Measurements from ENCODE around the gene NOTO.

NOTO gene

GRCh38 chr2:73210019-73210418 is 7.6 kb downstream of the NOTO start:
- ChIA-PET CTCF (interaction anchor here (0.6 kb wide), 1 partner anchor 911 kb away, joined by 3 read pairs; no protein-coding TSS in a partner anchor), POLR2A (interaction anchor here (4.7 kb wide), 1 partner anchor 24 kb away, joined by 38 read pairs; the partner anchor contains the start of genes CCT7 and PRADC1)
- no peak for TF ChIP-seq FOXK2 (IDR thresholded peaks at IDR 0.05)
- TF ChIP-seq ELF4 (IDR thresholded peaks at IDR 0.05), result no peak
- TF ChIP-seq ARNT (IDR thresholded peaks at IDR 0.05), result no peak
- no peak for TF ChIP-seq L3MBTL2 (conservative IDR thresholded peaks at IDR 0.05)
- no peak for TF ChIP-seq BHLHE40 (IDR thresholded peaks at IDR 0.05; ENCODE audit: borderline replicate concordance)
- TF ChIP-seq SP1 (IDR thresholded peaks at IDR 0.05), result no peak
- no peak for TF ChIP-seq FOXA1 (IDR thresholded peaks at IDR 0.05)
- no peak for TF ChIP-seq LEF1 (IDR thresholded peaks at IDR 0.05; ENCODE audit: borderline replicate concordance)
- DNase-seq (ENCODE audit: extremely low spot score), result no peak

GRCh38 chr2:73210696-73211095 is 8.3 kb downstream of the NOTO start:
- DNase-seq (ENCODE audit: extremely low spot score), result no peak
- no peak for TF ChIP-seq SP1 (IDR thresholded peaks at IDR 0.05)
- TF ChIP-seq NFRKB (IDR thresholded peaks at IDR 0.05), result no peak
- no peak for TF ChIP-seq TARDBP (IDR thresholded peaks at IDR 0.05)
- no peak for TF ChIP-seq CTBP1 (IDR thresholded peaks at IDR 0.05; ENCODE audit: borderline replicate concordance)
- no peak for TF ChIP-seq FOXM1 (IDR thresholded peaks at IDR 0.05; ENCODE audit: borderline replicate concordance)
- TF ChIP-seq FOXK2 (IDR thresholded peaks at IDR 0.05), result no peak
- no peak for TF ChIP-seq SUZ12 (IDR thresholded peaks at IDR 0.05)
- no peak for TF ChIP-seq L3MBTL2 (conservative IDR thresholded peaks at IDR 0.05)
- no peak for TF ChIP-seq ELF4 (IDR thresholded peaks at IDR 0.05)
- TF ChIP-seq HDGF (IDR thresholded peaks at IDR 0.05; ENCODE audit: borderline replicate concordance), result no peak
- no peak for TF ChIP-seq FOXA1 (IDR thresholded peaks at IDR 0.05)
- no peak for TF ChIP-seq ARNT (IDR thresholded peaks at IDR 0.05)
- TF ChIP-seq LEF1 (IDR thresholded peaks at IDR 0.05; ENCODE audit: borderline replicate concordance), result no peak
- TF ChIP-seq BHLHE40 (IDR thresholded peaks at IDR 0.05; ENCODE audit: borderline replicate concordance), result no peak
- TF ChIP-seq, protein P1, sequence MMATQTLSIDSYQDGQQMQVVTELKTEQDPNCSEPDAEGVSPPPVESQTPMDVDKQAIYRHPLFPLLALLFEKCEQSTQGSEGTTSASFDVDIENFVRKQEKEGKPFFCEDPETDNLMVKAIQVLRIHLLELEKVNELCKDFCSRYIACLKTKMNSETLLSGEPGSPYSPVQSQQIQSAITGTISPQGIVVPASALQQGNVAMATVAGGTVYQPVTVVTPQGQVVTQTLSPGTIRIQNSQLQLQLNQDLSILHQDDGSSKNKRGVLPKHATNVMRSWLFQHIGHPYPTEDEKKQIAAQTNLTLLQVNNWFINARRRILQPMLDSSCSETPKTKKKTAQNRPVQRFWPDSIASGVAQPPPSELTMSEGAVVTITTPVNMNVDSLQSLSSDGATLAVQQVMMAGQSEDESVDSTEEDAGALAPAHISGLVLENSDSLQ (IDR thresholded peaks at IDR 0.05), result no peak
- TF ChIP-seq ZNF384 (IDR thresholded peaks at IDR 0.05), result no peak
- ChIA-PET POLR2A (interaction anchor here (4.7 kb wide), 1 partner anchor 23 kb away, joined by 38 read pairs; the partner anchor contains the start of genes CCT7 and PRADC1), CTCF (no interaction called here)

GRCh38 chr2:73212098-73212447 is 9.7 kb downstream of the NOTO start:
- ChIA-PET POLR2A (interaction anchor here (1.4 to 4.7 kb wide), 3 partner anchors 16 to 35 kb away, joined by 5 to 38 read pairs (median 7); partner anchors contain the start of genes CCT7 and PRADC1), CTCF (interaction anchor here (0.6 to 2.2 kb wide), 10 partner anchors 11 to 319 kb away, joined by 3 to 13 read pairs (median 4); partner anchors contain the start of gene PRADC1)
- DNase-seq (ENCODE audit: extremely low spot score), result no peak
- TF ChIP-seq SP1 (IDR thresholded peaks at IDR 0.05) (no peak), ZNF384 (IDR thresholded peaks at IDR 0.05) (no peak), NFRKB (IDR thresholded peaks at IDR 0.05) (no peak), FOXA1 (IDR thresholded peaks at IDR 0.05) (no peak)
- TF ChIP-seq, protein P1 (IDR thresholded peaks at IDR 0.05), result no peak

GRCh38 chr2:73212448-73213176 is 10.2 kb downstream of the NOTO start:
- POLR2A ChIA-PET, result interaction anchor here (1.4 to 4.7 kb wide), 3 partner anchors 15 to 36 kb away, joined by 5 to 38 read pairs (median 7); partner anchors contain the start of genes CCT7 and PRADC1
- CTCF ChIA-PET, result interaction anchor here (0.7 to 2.2 kb wide), 10 partner anchors 10 to 320 kb away, joined by 3 to 13 read pairs (median 4); partner anchors contain the start of gene PRADC1
- DNase-seq (ENCODE audit: extremely low spot score), result peak; percentile 82
- TF ChIP-seq SP1 (IDR thresholded peaks at IDR 0.05), result no peak
- no peak for TF ChIP-seq ELF4 (IDR thresholded peaks at IDR 0.05)
- no peak for TF ChIP-seq FOXA1 (IDR thresholded peaks at IDR 0.05)
- TF ChIP-seq FOXK2 (IDR thresholded peaks at IDR 0.05), result no peak
- TF ChIP-seq TARDBP (IDR thresholded peaks at IDR 0.05), result no peak
- TF ChIP-seq ZNF384 (IDR thresholded peaks at IDR 0.05), result no peak
- TF ChIP-seq L3MBTL2 (conservative IDR thresholded peaks at IDR 0.05), result no peak
- TF ChIP-seq HDGF (IDR thresholded peaks at IDR 0.05; ENCODE audit: borderline replicate concordance), result no peak
- TF ChIP-seq CTBP1 (IDR thresholded peaks at IDR 0.05; ENCODE audit: borderline replicate concordance), result no peak

GRCh38 chr2:73214120-73215035 is 12.0 kb downstream of the NOTO start, which contains the start of gene SMYD5:
SMYD5 (plus strand) TSS chr2:73214245; CDS start chr2:73214267, 22 bp downstream.
- ChIA-PET CTCF (interaction anchor here (0.9 to 2.2 kb wide), 2 partner anchors 19 kb away, joined by 3 to 6 read pairs; partner anchors contain the start of gene PRADC1), POLR2A (interaction anchor here (0.7 to 7.5 kb wide), 3 partner anchors 20 to 37 kb away, joined by 3 to 53 read pairs (median 38); partner anchors contain the start of genes CCT7 and PRADC1)
- DNase-seq (ENCODE audit: extremely low spot score), result peak; percentile 91
- TF ChIP-seq HDGF (IDR thresholded peaks at IDR 0.05; ENCODE audit: borderline replicate concordance) (no peak), L3MBTL2 (conservative IDR thresholded peaks at IDR 0.05) (no peak), ARNT (IDR thresholded peaks at IDR 0.05) (no peak), SP1 (IDR thresholded peaks at IDR 0.05) (0 out of 2 replicates have a peak, but pooled peaks have one; percentile 29), FOXK2 (IDR thresholded peaks at IDR 0.05) (no peak), LEF1 (IDR thresholded peaks at IDR 0.05; ENCODE audit: borderline replicate concordance) (peak; percentile 48; the same call in 1 of the 2 replicates), FOXA1 (IDR thresholded peaks at IDR 0.05) (no peak)
- TF ChIP-seq, protein P1 (IDR thresholded peaks at IDR 0.05), result no peak

Measured in HEK293T (cell line).